A549 (cell line): Measurements from ENCODE around the gene NKD1. TPM values are rescaled to one million over a fixed set of nuclear protein-coding genes. Genes with fewer than 3 reads are reported as not detected.

Experiments
- ATAC-seq, 2 experiments: fragments of 200-7000 bp in 1 of 2; fragments of >200 bp in 1 of 2; cut with Nextera tagmentation in 1 of 2; cut with Tn5 transposase in 1 of 2; 3 replicates each; pipeline versions ENCODE4 v1.8.0 to v1.9.1; 2018 to 2020; ENCODE audit warnings: mild to moderate bottlenecking in 1 of 2, moderate library complexity in 1 of 2
- CTCF ChIA-PET: fragments of 300-600 bp; sonication (Branson Sonifier 250); formaldehyde crosslinking; extraction: SDS; loops from one replicate; lab custom pipeline; 2021; ENCODE audit warnings: antibody characterized with exemption, inconsistent platforms; lab: Yijun Ruan, JAX
- POLR2A ChIA-PET: fragments of 350-600 bp; formaldehyde crosslinking; extraction: SDS; loops from one replicate; lab custom pipeline; 2021; ENCODE audit warnings: antibody characterized with exemption, inconsistent platforms; lab: Yijun Ruan, JAX
- DNase-seq, 2 experiments: peaks; one replicate each; pipeline versions ENCODE4 v3.0.0 to v3.0.0-alpha.2; 2011 to 2016; ENCODE audit warnings: low read depth in 1 of 2, low spot score in 1 of 2
- FAIRE-seq: peaks from 2 replicates; lab custom pipeline; 2011; peaks lifted over from hg19 to GRCh38; lab: Jason Lieb, UNC
- H3K27ac ChIP-seq, 2 experiments: fragments of >200 bp; sonication (Bioruptor Twin); formaldehyde crosslinking; 3 replicates each; pipeline ENCODE4 v1.5.1; 2016 to 2017
- H3K4me1 ChIP-seq: fragments of >200 bp; sonication (Bioruptor Twin); formaldehyde crosslinking; 3 replicates; pipeline ENCODE4 v1.6.1; 2016
- H3K4me2 ChIP-seq: fragments of >200 bp; sonication (Bioruptor Twin); formaldehyde crosslinking; 3 replicates; pipeline ENCODE4 v1.6.1; 2016
- H3K4me3 ChIP-seq: fragments of >200 bp; sonication (Bioruptor Twin); formaldehyde crosslinking; 3 replicates; pipeline ENCODE4 v1.5.1; 2016
- H3K9me3 ChIP-seq: fragments of >200 bp; sonication (Bioruptor Twin); formaldehyde crosslinking; 3 replicates; pipeline ENCODE4 v1.6.1; 2016
- BCL3 ChIP-seq: fragments of >200 bp; sonication (Bioruptor Twin); formaldehyde crosslinking; IDR thresholded peaks from 3 replicates; pipeline ENCODE4 v1.6.1; 2016
- BHLHE40 ChIP-seq: IDR thresholded peaks from 2 replicates; pipeline ENCODE4 v1.6.1; 2012; ENCODE audit warnings: low read depth, low read length, inconsistent platforms
- CBX2 ChIP-seq: fragments of 200-600 bp; sonication (generic); IDR thresholded peaks from 2 replicates; pipeline ENCODE4 v1.6.1; 2016; ENCODE audit warnings: low read depth, mild to moderate bottlenecking, borderline replicate concordance
- EHF ChIP-seq: fragments of 250-450 bp; sonication (Bioruptor Pico); IDR thresholded peaks from 2 replicates; pipeline ENCODE4 v1.5.0; 2020; ENCODE audit warnings: mild to moderate bottlenecking
- FOXS1 ChIP-seq: fragments of 250-450 bp; sonication (Bioruptor Pico); IDR thresholded peaks from 2 replicates; pipeline ENCODE4 v1.5.0; 2020; ENCODE audit warnings: mild to moderate bottlenecking, moderate library complexity
- HES2 ChIP-seq: fragments of >200 bp; sonication (Bioruptor Twin); formaldehyde crosslinking; IDR thresholded peaks from 2 replicates; pipeline ENCODE4 v1.6.1; 2016
- HEYL ChIP-seq: fragments of 250-450 bp; sonication (Bioruptor Pico); IDR thresholded peaks from 2 replicates; pipeline ENCODE4 v1.8.0; 2021; ENCODE audit warnings: mild to moderate bottlenecking, moderate library complexity
- HMGXB4 ChIP-seq: fragments of 250-450 bp; sonication (Bioruptor Pico); IDR thresholded peaks from 2 replicates; pipeline ENCODE4 v1.5.0; 2021; ENCODE audit warnings: mild to moderate bottlenecking, moderate library complexity, borderline replicate concordance
- MAZ ChIP-seq: fragments of 150-350 bp; IDR thresholded peaks from 2 replicates; pipeline ENCODE4 v1.6.1; 2014; ENCODE audit warnings: antibody characterized with exemption, low read depth, low read length, borderline replicate concordance
- PBX3 ChIP-seq: IDR thresholded peaks from 2 replicates; pipeline ENCODE4 v1.6.1; 2012
- PHF8 ChIP-seq: fragments of 200-600 bp; sonication (generic); IDR thresholded peaks from 2 replicates; pipeline ENCODE4 v1.6.1; 2016; ENCODE audit warnings: low read depth, mild to moderate bottlenecking, antibody characterized with exemption, moderate library complexity, borderline replicate concordance
- REST ChIP-seq: fragments of 200-600 bp; sonication (generic); IDR thresholded peaks from 2 replicates; pipeline ENCODE4 v1.6.1; 2016; ENCODE audit warnings: antibody characterized with exemption, mild to moderate bottlenecking, moderate library complexity
- RNF2 ChIP-seq: fragments of 200-600 bp; sonication (generic); IDR thresholded peaks from 2 replicates; pipeline ENCODE4 v1.6.1; 2016; ENCODE audit warnings: low read depth, mild to moderate bottlenecking, antibody characterized with exemption, moderate library complexity, borderline replicate concordance
- ZC3H11A ChIP-seq: fragments of 450-650 bp; IDR thresholded peaks from 2 replicates; pipeline ENCODE4 v1.6.1; 2014; ENCODE audit warnings: antibody characterized with exemption, mild to moderate bottlenecking
- ZFP36 ChIP-seq: fragments of 450-650 bp; IDR thresholded peaks from 2 replicates; pipeline ENCODE4 v1.6.1; 2014; ENCODE audit warnings: borderline replicate concordance; ENCODE audit not compliant: partially characterized antibody
- WGBS: methylation state at CpG from one replicate; pipeline ENCODE4 v1.1.6; 2017; ENCODE audit errors: missing lambda C conversion rate; 5-methylcytosine and 5-hydroxymethylcytosine counted together
- polyA plus RNA-seq, 4 experiments: library from polyadenylated mRNA; depleted of rRNA in 3 of 4; stranded (reverse); fragments of >200 nt; fragmentation: RNase III in 1 of 4; extraction: RNeasy Plus Mini Kit Qiagen cat#74134 plus additional on column Dnase treatment in 1 of 4; gene quantifications; 2 replicates in 3 of 4; 3 replicates in 1 of 4; pipeline ENCODE4 v1.2.3, GENCODE V29; 2011 to 2017

Gene NKD1
- polyA plus RNA-seq, 2 of the 4 experiments (the other 2 are of a cell fraction): 0.10 to 0.19 TPM

GRCh38 chr16:50657241-50657640 is 109.0 kb downstream of the NKD1 start:
- TF ChIP-seq HEYL: no peak
- no peak for TF ChIP-seq PBX3
- no peak for TF ChIP-seq REST
- peak; percentile 54 to 61; a peak in 4 of 6 replicates for ATAC-seq
- no peaks in the 10 kb centered on the region for H3K4me1 ChIP-seq
- 55% methylated on average over 5 of the region's 5 CpGs for WGBS
- no peak for FAIRE-seq
- H3K27ac ChIP-seq: no peak overlapping the region
- H3K4me3 ChIP-seq: no peak overlapping the region
- POLR2A ChIA-PET: no interaction called here
- CTCF ChIA-PET: interaction anchor here (0.6 to 1.9 kb wide), 2 partner anchors 9 to 357 kb away, joined by 3 to 7 read pairs; no protein-coding TSS in a partner anchor
- DNase-seq: no peak
- no peak overlapping the region for H3K4me2 ChIP-seq
- no peaks in the 10 kb centered on the region; the same call in 2 of the 3 replicates for H3K9me3 ChIP-seq

- no peak overlapping the region for H3K4me2 ChIP-seq
- ATAC-seq (no peak), FAIRE-seq (no peak), DNase-seq (no peak)
- WGBS: 46% methylated on average over 5 of the region's 5 CpGs
- peaks cover 4% of the 10 kb centered on the region; the same call in 2 of the 3 replicates for H3K9me3 ChIP-seq
- no peak overlapping the region for H3K27ac ChIP-seq
- H3K4me1 ChIP-seq: no peaks in the 10 kb centered on the region
- no peak overlapping the region for H3K4me3 ChIP-seq
- CTCF ChIA-PET: interaction anchor here (0.6 to 3.2 kb wide), 5 partner anchors 8 to 381 kb away, joined by 3 to 9 read pairs (median 5); no protein-coding TSS in a partner anchor
- POLR2A ChIA-PET: no interaction called here
- TF ChIP-seq MAZ: no peak
- TF ChIP-seq HES2: no peak
- no peak for TF ChIP-seq HMGXB4 (CRISPR knock-in tag)
- TF ChIP-seq CBX2: no peak
- no peak for TF ChIP-seq ZC3H11A
- TF ChIP-seq RNF2: no peak
- TF ChIP-seq EHF: no peak
- no peak for TF ChIP-seq FOXS1 (CRISPR knock-in tag)
- no peak for TF ChIP-seq BHLHE40
- TF ChIP-seq ZFP36: no peak
- no peak for TF ChIP-seq PHF8
- no peak for TF ChIP-seq BCL3
- no peak for TF ChIP-seq HEYL
Observed at GRCh38 chr16:50659806-50660205, 111.6 kb downstream of the NKD1 start.
